Endometrium (tissue), 2 donors: ENCODE results near the gene UROC1.

Experiments
- FAIRE-seq: peaks from 2 replicates; lab custom pipeline; 2012; peaks lifted over from hg19 to GRCh38; lab: Jason Lieb, UNC
- donor health status: control.
- donor health status: control.

The UROC1 gene

DNA sequence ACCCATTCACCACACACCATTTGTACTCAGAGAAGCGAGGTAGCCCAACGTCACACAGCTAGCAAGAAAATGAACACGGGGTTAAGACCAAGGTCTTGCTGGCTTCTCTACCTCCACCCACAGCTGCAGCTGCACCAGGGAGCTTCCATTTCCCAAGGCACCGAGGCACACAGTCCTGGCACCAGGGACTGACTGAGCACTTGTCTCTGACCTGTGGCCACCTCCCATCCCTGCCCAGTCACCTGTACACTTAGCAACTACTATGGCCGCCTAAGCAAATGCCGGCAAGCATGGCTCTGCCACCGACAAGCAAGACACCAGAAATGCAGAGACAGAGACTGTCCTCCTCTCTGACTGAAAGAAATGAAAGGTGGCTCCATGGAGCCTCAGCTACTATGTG, 57.2 kb downstream of the UROC1 start:
- no peak for FAIRE-seq

DNA sequence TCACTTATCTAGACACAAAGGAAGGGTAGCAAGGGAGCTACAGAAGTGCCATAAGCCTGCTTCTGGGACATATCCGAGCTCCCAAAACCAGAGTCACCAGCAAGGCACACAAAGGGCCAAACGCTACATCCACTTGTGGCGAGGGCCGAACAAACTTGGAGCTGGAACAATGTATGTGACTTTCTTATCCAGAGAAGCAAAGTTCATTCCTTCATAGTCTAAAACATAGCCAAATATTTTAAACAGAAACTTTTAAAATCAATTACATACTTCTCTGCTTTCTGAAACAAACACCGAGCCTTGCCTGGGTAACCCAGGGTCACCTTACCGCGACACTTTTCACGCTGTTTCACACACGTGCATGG, 57.8 kb downstream of the UROC1 start:
- FAIRE-seq = no peak

DNA sequence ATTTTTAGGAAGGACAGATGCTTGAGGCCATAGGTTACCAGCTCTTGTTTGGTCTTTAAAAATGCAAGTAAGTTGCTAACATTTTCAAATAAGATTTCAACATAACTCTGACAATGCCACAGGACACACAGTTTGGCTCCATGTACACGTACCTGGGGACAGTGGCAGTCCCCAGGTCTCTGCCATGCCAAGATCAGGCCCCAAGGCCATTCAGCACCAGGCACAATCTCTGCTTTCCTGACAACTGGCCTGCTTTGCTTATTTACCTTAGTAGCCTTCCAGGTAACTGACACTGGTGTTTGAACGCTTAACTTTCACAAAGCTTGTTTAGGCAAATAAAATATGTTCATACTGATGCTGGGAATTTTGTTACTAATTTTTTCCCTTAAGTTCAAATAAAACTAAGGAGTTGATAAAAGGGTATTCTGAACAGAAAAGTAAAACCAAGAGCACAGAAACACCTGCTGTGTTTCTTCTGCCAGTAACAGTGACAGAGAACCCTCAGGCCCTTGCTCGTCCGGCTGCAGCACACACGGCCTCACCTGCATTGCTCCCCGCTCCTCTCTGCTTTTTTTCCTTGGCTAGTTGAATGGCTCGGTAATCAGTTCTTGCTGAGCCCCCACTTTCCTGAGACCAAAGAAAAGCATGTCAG, 58.3 kb downstream of the UROC1 start:
- no peak for FAIRE-seq

DNA sequence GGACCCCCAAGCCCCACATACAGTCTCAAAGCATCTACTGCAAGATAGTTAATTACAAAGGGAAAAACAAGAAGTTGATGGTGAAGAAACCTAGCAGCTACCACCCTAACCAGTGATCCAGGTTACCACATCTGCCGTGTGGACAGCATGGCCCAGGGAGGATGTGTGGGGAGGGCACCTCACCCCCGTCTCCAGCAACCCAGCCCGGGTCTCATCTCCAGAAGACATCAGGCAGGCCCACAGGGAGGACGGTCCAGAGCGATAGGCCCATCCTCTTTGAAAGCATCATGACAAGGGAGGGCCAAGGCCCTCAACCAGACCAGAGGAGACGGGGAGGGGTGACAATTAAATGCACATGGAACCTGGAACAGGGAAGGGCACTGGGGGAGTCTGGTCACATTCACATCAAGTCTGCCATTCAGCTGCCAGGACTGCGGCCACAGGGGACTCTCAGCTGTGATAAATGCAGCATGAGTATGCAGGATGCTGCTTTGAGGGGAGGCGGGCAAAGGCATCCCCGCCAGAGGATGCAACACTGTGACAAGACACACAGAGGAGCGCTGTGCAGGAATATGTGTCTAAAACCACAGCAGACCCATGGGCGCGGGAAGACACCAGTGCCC, 60.7 kb downstream of the UROC1 start:
- FAIRE-seq = no peak

DNA sequence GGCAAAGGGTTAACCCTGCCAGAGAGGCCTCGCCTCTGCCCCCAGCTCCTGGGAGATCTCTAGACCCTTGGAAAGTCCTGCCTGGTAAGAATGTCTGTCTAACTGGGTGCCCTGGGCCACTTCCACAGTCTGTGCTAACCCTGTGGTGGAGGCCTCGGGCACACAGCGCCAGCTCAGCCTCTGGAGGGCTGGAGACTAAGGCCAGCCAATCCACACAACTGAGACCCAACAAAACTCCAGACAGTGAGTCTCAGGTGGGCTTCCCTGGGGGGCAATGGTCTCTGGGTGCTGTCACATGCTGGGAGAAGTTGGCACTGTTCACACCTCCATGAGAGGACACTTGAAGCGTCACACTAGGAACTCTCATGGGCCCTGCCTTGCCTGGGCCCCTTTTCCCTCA, 61.4 kb downstream of the UROC1 start:
- FAIRE-seq = no peak

DNA sequence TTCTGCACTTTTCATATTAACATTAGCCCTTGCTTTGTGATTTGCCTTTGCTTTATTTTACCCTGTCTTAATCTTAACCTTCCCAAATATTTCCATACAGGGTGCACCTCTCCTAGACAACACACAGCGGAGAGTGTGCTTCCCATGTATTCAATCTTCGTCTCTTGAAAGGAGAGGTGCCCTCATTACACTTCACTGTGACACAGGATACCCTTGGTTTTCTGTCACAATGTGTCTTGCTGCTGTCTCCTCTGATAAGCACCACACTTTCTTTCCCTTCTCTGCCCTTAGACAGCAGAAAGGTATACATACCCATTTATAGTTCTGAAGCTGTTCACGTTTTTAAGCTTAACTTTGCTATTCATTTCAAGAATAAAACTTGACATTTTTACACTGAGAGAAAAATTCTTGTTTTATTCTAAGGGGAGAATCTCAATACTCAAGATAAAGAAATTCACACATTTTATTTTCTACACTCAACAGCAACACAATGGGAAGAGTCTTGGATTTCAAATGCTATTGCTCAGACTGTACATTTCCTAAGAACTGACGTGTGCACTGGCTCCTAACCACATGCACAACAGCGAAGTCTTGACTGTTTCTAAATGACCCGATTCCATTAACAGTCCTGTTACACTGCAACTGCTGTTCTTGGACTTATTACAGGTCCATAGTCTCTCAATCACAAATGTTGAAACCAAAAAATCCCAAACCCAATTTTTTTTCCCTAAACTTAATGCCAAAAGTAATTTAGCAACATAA, 63.0 kb downstream of the UROC1 start:
- no peak for FAIRE-seq

DNA sequence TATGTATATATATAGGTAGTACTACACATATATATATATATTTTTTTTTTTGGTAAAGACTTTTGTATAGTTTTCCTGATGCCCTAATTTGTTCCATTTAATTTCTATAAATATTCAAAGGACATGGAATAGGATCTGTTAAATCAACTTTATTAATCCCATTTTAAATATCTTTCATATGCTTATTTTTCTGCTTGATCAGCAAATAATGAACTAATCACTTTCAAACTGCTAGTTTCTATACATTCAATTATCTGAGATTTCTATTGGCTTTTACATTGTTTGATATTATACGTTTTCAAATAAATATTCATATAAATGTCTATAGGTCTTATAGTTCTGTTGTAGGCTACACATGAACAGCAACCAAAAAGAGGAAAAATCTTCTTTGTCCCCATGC, 63.5 kb downstream of the UROC1 start:
- no peak for FAIRE-seq

DNA sequence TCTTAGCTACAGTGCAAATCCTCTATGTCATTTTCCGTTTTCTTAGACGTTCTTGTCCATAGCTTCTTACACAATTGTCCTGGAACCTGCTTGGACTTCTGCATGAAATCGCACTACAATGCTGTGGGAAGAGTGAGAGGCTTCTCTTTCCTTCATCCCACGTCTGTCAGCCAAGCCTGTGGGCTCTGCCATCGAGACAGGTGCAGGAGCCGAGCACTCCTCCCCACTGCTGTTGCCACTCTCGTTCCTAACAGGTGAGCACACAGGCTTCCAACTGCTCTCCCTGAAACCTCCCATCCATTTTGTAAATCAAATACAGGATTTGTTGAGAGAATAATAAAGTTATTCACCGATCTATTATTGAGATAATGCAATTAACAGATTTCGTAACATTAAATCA, 65.4 kb downstream of the UROC1 start:
- no peak for FAIRE-seq

DNA sequence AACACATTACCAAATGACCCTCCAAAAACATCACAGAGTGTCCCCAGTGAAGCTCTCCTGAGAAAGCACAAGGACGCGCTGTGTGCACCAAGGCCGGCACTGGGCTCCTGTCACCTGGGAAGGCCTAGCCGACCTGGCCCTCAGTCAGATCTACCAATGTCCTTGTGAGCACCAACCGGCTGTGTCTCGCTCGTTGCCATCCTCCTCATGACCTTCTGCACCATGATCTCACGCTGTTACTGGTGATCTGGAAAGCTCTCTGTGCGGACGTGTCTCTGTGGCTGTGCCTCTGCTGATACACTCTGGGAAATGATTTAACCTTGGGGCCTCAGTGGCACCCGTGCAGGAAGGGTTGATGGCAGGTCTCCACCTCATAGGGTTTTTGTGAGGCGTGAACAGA, 66.1 kb downstream of the UROC1 start:
- FAIRE-seq = no peak

DNA sequence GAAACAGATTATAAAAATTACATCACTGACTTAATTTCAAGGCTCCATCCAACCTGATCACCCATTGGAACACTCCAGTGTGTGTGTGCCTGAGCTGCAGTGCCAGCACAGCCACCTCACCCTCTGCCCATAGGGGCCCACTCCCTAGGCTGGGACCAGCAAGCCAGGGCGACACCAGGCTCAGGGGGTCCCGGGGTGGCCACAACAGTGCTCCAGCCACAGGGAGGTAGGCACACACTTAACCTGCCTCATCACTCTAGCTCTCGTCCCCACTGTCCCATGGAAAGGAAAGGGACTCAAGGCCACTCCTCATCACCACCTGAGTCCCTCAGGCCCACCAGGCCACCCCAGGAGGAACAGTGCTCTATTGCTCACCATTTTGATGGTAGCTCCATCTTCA, 66.8 kb downstream of the UROC1 start:
- FAIRE-seq = no peak

DNA sequence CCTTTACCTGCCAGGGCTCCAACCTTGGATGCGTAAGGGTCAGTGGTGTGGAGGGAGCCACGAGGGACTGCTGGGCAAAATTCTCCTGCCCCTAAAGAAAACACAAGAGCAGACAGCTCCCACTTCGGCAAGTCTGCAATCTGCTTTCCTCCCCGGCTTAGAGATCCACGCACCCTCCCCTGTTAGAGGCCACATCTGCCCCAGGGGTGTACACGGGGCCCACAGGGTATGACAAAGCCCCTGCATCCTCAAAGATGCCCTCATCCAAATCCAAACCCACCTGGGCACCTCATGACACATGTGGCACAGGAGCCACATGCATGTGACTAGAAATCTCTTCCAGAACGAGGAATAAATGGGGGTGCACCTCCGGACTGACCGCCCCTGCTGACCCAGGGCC, 67.4 kb downstream of the UROC1 start:
- no peak for FAIRE-seq

DNA sequence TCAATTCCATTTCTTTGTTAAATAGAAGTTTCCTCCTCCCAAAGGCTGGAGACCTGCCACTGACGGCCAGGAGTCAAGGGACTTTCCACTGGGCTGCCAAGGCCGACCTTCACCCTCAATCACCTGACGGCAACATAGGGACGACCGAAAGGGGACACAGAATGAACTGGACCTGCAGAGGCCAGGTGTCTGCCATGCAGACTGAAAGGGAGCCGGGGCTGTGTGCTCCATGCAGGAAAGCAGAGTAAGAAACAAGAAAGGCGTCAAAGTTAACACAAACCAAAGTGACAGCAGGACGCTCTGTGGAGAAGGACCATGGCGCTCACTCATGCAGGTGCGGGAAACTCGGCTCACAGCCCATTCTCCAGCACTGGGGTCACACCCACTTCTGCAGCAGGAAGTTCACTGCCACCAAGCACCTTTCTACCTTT, 67.9 kb downstream of the UROC1 start:
- no peak for FAIRE-seq

DNA sequence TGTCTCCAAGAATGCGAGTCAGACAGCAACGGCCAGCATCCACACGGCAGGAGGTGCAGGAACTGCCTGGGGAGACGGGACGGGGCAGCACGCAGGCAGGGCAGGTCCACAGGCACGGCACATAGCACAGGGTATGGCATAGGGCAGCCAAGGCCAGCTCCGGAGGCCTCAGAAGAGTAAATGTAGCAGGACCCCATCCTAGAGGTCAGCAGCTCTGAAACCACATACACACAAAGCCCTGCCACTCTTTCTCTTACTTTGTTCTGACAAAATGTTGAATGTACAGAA, 68.7 kb downstream of the UROC1 start:
- FAIRE-seq = no peak

DNA sequence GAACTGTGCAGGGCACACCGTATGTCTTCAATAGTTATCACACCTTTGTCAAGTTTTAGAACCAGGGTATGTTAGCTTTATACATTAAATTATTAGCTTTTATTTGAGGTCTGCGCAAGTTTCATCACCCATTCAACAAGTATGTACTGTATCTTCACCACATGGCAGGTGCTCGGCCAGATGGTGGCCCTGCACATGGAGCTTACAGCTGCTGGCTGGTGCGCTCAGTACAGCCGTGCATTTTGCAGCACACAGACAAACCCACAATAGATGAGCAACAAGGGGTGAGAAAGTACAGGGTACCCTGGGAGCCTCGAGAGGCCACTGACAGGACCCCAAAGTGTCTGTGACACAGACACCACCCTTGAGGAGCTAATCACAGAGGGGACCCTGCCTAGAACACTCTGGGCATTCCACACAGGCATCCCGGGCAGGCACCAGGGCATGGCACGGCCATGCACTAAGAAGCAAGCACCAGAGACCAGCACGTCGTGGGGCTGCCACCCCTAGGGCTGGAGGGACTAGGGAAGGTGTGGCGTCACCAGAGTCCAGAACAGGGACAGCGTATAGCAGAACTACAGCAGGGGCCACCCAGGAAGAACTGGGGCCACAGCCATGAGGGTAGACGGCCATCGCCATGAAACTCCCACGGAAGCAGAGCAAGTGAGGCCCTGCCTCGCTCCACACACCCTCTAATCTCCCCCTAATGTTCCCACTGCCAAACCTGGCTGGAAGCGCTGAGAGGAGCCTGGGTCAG, 69.3 kb downstream of the UROC1 start:
- no peak for FAIRE-seq

DNA sequence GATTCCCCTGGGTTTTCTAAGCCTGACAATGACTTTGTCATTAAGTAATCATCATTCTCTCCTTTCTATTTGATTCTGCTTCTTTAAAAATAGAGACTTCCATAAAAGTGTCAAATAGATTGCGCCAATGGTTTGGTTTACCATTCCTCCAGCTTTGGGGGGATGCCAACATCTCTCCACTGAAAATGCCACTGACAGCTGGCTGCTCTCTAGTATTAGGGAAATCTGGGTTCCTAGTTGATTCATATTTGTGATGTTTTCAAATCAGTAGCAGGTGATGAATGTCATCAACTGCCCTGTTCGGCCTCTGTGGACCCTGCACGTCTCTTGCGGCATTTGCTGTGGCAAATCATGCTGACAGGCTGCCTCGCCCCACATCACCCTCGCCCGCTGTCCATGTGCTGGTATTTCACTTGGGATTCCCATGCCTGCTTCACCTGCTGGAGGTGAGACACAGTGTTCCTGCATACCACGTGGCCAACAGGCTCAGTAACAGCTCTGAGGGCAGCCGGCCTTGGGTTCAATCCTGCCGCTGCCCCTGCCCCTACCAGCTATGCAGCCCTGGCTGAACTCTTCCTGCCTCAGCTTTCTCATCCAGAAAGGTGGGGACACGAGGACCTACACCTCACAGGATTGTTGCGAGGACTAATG, 70.0 kb downstream of the UROC1 start:
- no peak for FAIRE-seq

DNA sequence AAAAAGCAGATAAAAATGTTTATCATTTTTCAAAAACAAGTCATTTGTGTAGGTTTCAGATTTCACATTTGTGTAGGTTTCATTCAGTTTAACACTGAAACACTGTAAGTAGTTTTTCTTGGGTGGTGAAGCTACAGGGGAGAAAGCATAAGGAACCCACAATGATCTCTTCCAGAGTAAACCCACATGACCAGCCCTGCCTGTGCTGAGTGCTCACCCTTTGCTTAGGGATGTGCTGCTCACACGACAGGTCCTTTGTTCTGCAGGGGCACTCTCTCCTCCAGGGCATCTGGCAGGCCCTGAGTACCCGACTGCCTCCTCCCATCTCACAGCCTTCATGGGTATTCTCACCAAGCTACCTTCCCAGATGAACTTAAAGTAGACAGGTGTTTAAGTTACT, 70.8 kb downstream of the UROC1 start:
- FAIRE-seq = no peak

DNA sequence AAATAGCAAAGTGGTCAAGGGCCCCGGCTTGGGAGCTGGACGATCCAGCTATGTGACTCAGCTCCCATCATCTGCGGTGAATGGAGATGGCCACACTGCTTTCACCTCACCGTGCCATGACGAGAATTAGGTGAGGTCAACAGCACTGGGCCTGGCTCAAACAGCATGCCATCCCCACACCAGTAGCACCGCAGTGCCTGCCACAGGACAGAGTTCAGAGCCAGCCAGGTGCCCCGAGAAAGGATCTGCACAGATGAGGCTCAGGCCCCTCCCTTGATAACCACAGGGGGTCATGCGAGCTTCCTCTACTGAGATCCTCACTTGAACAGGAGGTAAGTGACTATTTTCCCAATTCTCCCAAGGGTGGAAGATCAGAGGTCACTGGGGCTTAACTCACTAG, 71.3 kb downstream of the UROC1 start:
- no peak for FAIRE-seq

DNA sequence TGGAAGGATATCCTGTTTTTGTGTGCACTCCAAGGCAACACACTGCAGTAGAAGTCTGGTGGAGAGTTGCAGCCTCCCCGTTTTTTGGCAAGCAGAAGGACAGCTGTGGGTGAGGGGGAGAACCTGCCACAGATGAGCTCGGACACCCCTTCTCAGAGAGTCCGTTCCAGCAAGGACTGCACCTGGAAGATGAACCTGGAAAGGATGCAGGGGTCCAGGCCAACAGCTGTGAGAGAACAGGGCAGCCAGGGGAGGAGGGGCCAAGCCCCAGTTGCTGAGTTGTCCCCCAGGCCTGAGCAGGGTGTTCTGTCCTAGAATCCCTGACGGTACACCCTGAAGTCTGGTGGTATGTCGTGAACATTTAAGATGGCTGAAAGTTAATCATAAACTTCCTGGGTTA, 72.1 kb downstream of the UROC1 start:
- no peak for FAIRE-seq

DNA sequence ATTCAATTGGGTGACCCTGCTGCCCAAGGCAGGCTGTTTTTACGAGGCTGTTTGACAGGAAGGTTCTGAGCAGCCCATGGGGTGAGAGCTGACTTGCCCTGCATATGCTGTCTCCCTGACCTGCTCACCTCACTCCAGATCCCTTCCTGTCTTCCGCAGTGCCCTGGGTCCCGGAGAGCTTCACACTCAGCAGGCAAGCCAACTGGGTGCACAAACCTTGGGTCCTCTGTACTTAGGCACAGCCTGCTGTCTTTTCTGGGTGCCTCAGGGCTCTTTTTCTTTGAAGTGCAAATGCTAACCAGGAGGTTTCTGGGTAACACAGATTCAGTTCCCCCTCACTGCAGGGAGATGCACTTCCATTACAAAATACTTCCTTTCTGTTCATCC, 74.7 kb downstream of the UROC1 start:
- no peak for FAIRE-seq

DNA sequence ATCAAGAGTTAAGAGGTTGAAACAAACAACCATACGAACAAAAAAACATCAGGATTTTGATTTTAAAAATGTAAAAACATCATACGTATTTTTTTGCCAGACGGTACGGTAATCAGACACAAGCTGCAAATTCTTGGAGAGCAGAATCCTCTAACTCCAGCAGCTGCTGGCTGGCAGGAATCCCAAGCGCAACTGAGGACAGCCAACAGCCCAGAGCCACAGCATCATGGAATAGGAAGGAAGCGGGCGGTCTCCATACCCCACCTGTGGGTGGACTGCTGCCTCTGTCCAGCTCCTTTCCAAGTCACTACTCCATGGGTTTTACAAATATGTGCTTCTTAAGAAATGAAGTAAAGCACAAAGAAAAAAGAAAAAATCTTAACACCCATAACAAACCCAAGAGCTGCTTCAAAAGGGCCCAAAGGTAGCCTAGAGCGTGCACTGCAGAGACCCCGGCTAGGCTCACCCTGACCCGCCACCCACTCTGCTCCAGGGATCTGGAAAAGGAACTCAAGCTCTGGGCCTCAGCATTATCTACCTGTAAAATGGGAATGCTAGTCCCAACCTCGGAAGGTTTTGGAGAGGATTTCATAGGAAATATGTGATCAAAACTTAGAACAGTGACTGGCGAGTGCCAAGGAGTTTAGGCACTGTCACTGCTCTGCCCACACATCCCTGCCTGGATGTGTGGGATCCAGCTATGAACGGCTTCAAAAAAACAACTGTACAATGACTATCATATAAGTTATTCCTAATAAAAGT, 75.3 kb downstream of the UROC1 start:
- FAIRE-seq = no peak

DNA sequence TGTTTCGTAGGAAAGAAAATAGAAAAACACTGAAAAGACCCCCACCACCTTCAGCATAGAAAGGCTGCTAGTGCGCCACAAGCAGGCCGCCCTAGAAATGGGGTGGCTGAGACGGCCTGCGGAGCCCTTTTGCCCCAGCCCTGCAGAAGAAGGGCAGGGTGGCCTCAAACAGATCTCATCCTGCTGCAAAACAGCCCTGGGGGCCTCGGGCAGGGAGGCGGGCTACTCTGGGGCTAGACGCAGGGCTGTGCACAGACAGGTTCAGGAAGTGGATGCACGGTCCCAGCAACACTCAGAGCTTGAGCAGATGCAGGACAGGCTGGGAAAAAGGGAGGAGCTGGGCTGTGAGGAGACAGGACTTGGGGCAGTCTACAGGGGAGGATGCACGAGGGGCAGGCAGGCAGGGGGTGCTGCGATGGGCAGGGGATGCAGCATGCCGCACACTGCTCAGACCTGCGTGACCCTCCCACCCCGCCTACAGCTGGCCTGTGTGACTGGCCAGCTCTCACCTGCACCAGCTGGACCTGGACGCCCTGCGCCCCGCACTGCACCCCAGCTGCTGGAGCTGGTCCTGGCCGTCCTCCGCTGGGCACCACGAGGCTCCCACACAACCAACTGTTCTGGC, 76.2 kb downstream of the UROC1 start:
- no peak for FAIRE-seq

DNA sequence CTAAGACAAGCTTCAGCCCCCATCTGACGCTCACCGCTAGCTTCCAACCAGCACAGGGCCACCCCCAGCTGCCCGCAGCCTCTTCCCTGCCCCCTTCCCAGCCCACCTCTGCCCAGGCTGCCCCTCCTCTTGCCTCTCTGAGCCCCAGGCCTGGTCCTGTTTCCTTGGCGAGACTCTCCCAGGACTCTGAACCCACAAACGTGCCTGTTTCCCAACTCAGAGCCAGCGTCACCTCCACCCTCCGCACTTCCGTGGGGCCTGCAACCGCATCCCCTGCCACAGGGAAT, 76.9 kb downstream of the UROC1 start:
- FAIRE-seq = no peak
